ENCODE data around the gene P2RX6. TPM values are rescaled to one million over a fixed set of nuclear protein-coding genes. Genes with fewer than 3 reads are reported as not detected.
"Not testable (repeated sequence)": the region's sequence is repeated elsewhere in the genome, so short reads cannot be mapped to it uniquely, and the experiment has no call there.

Gene P2RX6
- total and polyA plus RNA-seq, 2 experiments from 2014 or later = 3.3 to 8.0 TPM

- Histone ChIP-seq H3K4me1 (ENCODE audit: insufficient read depth) (no peaks in the 10 kb centered on the region), H3K4me3 (no peak overlapping the region), H3K27me3 (peaks cover 9% of the 10 kb centered on the region), H3K9me3 (ENCODE audit: low read depth) (no peaks in the 10 kb centered on the region), H3K79me2 (no peaks in the 10 kb centered on the region), H4K20me1 (ENCODE audit: insufficient read depth, poor library complexity, severe bottlenecking) (no peaks in the 10 kb centered on the region), H3K9me2 (replicated peaks; ENCODE audit: insufficient read depth) (no peaks in the 10 kb centered on the region), H3K27ac (no peak overlapping the region), H3K36me3 (replicated peaks; ENCODE audit: insufficient read depth, low read depth) (no peaks in the 10 kb centered on the region), H2AFZ (no peak overlapping the region), H3K4me2 (no peak overlapping the region)
- 41% methylated on average over 13 of the region's 19 CpGs for WGBS (ENCODE audit: low lambda C conversion rate, missing lambda C conversion rate)
- TF ChIP-seq EZH2 (IDR thresholded peaks at IDR 0.05; ENCODE audit: borderline replicate concordance) (no peak), CTCF (IDR thresholded peaks at IDR 0.05; ENCODE audit: poor library complexity) (no peak), EZH2phosphoT487 (IDR thresholded peaks at IDR 0.05; ENCODE audit: low read depth, severe bottlenecking, unreplicated experiment) (no peak)
- no peak for DNase-seq (ENCODE audit: low spot score)
These were observed 47.2 kb upstream of the P2RX6 start for GRCh38 chr22:20967697-20968211.

- H3K4me2 ChIP-seq = no peak overlapping the region
- no peak for DNase-seq (ENCODE audit: low spot score)
- TF ChIP-seq EZH2phosphoT487 (IDR thresholded peaks at IDR 0.05; ENCODE audit: low read depth, severe bottlenecking, unreplicated experiment) (no peak), CTCF (IDR thresholded peaks at IDR 0.05; ENCODE audit: poor library complexity) (no peak), EZH2 (IDR thresholded peaks at IDR 0.05; ENCODE audit: borderline replicate concordance) (no peak)
- H3K9me3 ChIP-seq (ENCODE audit: low read depth) = no peaks in the 10 kb centered on the region
- H2AFZ ChIP-seq = no peak overlapping the region
- no peaks in the 10 kb centered on the region for H3K9me2 ChIP-seq (replicated peaks; ENCODE audit: insufficient read depth)
- H3K27ac ChIP-seq = no peak overlapping the region
- H4K20me1 ChIP-seq (ENCODE audit: insufficient read depth, poor library complexity, severe bottlenecking) = no peaks in the 10 kb centered on the region
- no peaks in the 10 kb centered on the region for H3K36me3 ChIP-seq (replicated peaks; ENCODE audit: insufficient read depth, low read depth)
- 84% methylated on average over 6 of the region's 7 CpGs for WGBS (ENCODE audit: low lambda C conversion rate, missing lambda C conversion rate)
- peaks cover 9% of the 10 kb centered on the region for H3K27me3 ChIP-seq
- no peaks in the 10 kb centered on the region for H3K79me2 ChIP-seq
- H3K4me3 ChIP-seq = no peak overlapping the region
- H3K4me1 ChIP-seq (ENCODE audit: insufficient read depth) = no peaks in the 10 kb centered on the region
These were observed 46.5 kb upstream of the P2RX6 start for GRCh38 chr22:20968281-20968977.

- H3K4me1 ChIP-seq (ENCODE audit: insufficient read depth) = no peaks in the 10 kb centered on the region
- no peak overlapping the region for H3K4me2 ChIP-seq
- no peak overlapping the region for H3K27ac ChIP-seq
- H3K36me3 ChIP-seq (replicated peaks; ENCODE audit: insufficient read depth, low read depth) = no peaks in the 10 kb centered on the region
- no peak overlapping the region for H3K4me3 ChIP-seq
- no peak for DNase-seq (ENCODE audit: low spot score)
- no peaks in the 10 kb centered on the region for H4K20me1 ChIP-seq (ENCODE audit: insufficient read depth, poor library complexity, severe bottlenecking)
- no peaks in the 10 kb centered on the region for H3K9me2 ChIP-seq (replicated peaks; ENCODE audit: insufficient read depth)
- H3K9me3 ChIP-seq (ENCODE audit: low read depth) = no peaks in the 10 kb centered on the region
- H3K27me3 ChIP-seq = no peaks in the 10 kb centered on the region
- H3K79me2 ChIP-seq = no peaks in the 10 kb centered on the region
- no peak for TF ChIP-seq EZH2phosphoT487 (IDR thresholded peaks at IDR 0.05; ENCODE audit: low read depth, severe bottlenecking, unreplicated experiment)
- TF ChIP-seq CTCF (IDR thresholded peaks at IDR 0.05; ENCODE audit: poor library complexity) = no peak
- no peak for TF ChIP-seq EZH2 (IDR thresholded peaks at IDR 0.05; ENCODE audit: borderline replicate concordance)
- H2AFZ ChIP-seq = no peak overlapping the region
- WGBS (ENCODE audit: low lambda C conversion rate, missing lambda C conversion rate) = 55% methylated on average over 4 of the region's 4 CpGs
These were observed 43.9 kb upstream of the P2RX6 start for GRCh38 chr22:20970939-20971657.

- H3K4me1 ChIP-seq (ENCODE audit: insufficient read depth); H3K4me2 ChIP-seq; H3K36me3 ChIP-seq (replicated peaks; ENCODE audit: insufficient read depth, low read depth); H2AFZ ChIP-seq; H3K27me3 ChIP-seq; H3K4me3 ChIP-seq; DNase-seq (ENCODE audit: low spot score); H4K20me1 ChIP-seq (ENCODE audit: insufficient read depth, poor library complexity, severe bottlenecking); H3K9me3 ChIP-seq (ENCODE audit: low read depth); H3K79me2 ChIP-seq; H3K27ac ChIP-seq; H3K9me2 ChIP-seq (replicated peaks; ENCODE audit: insufficient read depth): not testable (repeated sequence)
- 97% methylated on average over 11 of the region's 11 CpGs for WGBS (ENCODE audit: low lambda C conversion rate, missing lambda C conversion rate)
These were observed 42.8 kb upstream of the P2RX6 start for GRCh38 chr22:20972014-20972694.

Data from hepatocyte (in vitro differentiated cells).